ENCODE data around the gene CYP27B1. TPM values are rescaled to one million over a fixed set of nuclear protein-coding genes. Genes with fewer than 3 reads are reported as not detected.
"Not testable (repeated sequence)": the region's sequence is repeated elsewhere in the genome, so short reads cannot be mapped to it uniquely, and the experiment has no call there.

Gene CYP27B1
- total RNA-seq, 1 experiment from 2014 or later, result 4.7 TPM

GRCh38 chr12:57775563-57776246 lies 8.8 kb upstream of the CYP27B1 start:
- ChIA-PET POLR2A (ENCODE audit: low non-redundant PET) (interaction anchor here (0.8 kb wide), 1 partner anchor 9 kb away, joined by 8 read pairs; the partner anchor contains the start of gene CYP27B1), CTCF (no interaction called here)
- no peak overlapping the region for H3K4me3 ChIP-seq (ENCODE audit: low read depth, low read length, poor library complexity, severe bottlenecking)
- no peaks in the 10 kb centered on the region for H3K9me3 ChIP-seq (ENCODE audit: low read depth, low read length, poor library complexity, severe bottlenecking)
- H3K27me3 ChIP-seq (replicated peaks; ENCODE audit: insufficient read depth, low read depth, low read length, poor library complexity), result no peaks in the 10 kb centered on the region
- peaks cover 5% of the 10 kb centered on the region for H3K4me1 ChIP-seq (ENCODE audit: insufficient read depth, low read length, poor library complexity, severe bottlenecking)
- H3K36me3 ChIP-seq (ENCODE audit: insufficient read depth, low read length, poor library complexity, severe bottlenecking), result no peaks in the 10 kb centered on the region
- BruUV-seq (replicated peaks), result no TSS peak
- intact Hi-C loops (cut with micrococcal nuclease; ENCODE audit: unreplicated experiment), result no loop called here
- H3K27ac ChIP-seq (ENCODE audit: low read depth, low read length, poor library complexity, severe bottlenecking), result no peak overlapping the region
- TF ChIP-seq EZH2 (IDR thresholded peaks at IDR 0.05; ENCODE audit: borderline replicate concordance, low read depth, low read length, poor library complexity, severe bottlenecking) (no peak), CTCF (conservative IDR thresholded peaks at IDR 0.05; ENCODE audit: low read depth, low read length) (no peak)
- no peak for DNase-seq (ENCODE audit: low spot score)

DNA sequence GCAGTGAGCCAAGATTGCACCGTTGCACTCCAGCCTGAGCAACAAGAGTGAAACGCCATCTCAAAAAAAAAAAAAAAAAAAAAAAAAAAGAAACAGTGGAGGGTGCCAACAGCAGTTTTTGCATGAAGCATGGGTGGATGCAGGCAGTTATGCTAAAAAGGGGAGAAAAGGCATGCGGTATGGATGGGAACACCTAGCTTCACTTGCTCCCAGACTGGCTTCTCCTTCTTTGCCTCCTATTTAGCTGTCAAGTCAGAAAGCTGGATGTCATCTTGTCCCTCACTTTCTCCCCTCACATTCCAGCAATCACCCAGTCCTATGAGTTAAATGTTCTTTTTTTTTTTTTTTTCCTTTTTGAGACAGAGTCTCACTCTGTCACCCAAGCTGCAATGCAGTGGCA lies 8.2 kb upstream of the CYP27B1 start:
- Histone ChIP-seq H3K27ac (ENCODE audit: low read depth, low read length, poor library complexity, severe bottlenecking) (no peak overlapping the region), H3K27me3 (replicated peaks; ENCODE audit: insufficient read depth, low read depth, low read length, poor library complexity) (no peaks in the 10 kb centered on the region), H3K36me3 (ENCODE audit: insufficient read depth, low read length, poor library complexity, severe bottlenecking) (no peaks in the 10 kb centered on the region), H3K4me1 (ENCODE audit: insufficient read depth, low read length, poor library complexity, severe bottlenecking) (peaks cover 5% of the 10 kb centered on the region), H3K4me3 (ENCODE audit: low read depth, low read length, poor library complexity, severe bottlenecking) (no peak overlapping the region), H3K9me3 (ENCODE audit: low read depth, low read length, poor library complexity, severe bottlenecking) (no peaks in the 10 kb centered on the region)
- no TSS peak for BruUV-seq (replicated peaks)
- intact Hi-C loops (cut with micrococcal nuclease; ENCODE audit: unreplicated experiment), result no loop called here
- ChIA-PET CTCF (no interaction called here), POLR2A (ENCODE audit: low non-redundant PET) (interaction anchor here (0.8 kb wide), 1 partner anchor 8 kb away, joined by 8 read pairs; the partner anchor contains the start of gene CYP27B1)
- TF ChIP-seq EZH2 (IDR thresholded peaks at IDR 0.05; ENCODE audit: borderline replicate concordance, low read depth, low read length, poor library complexity, severe bottlenecking), result no peak
- TF ChIP-seq CTCF (conservative IDR thresholded peaks at IDR 0.05; ENCODE audit: low read depth, low read length), result no peak
- DNase-seq (ENCODE audit: low spot score), result no peak

- POLR2A ChIA-PET (ENCODE audit: low non-redundant PET); H3K27ac ChIP-seq (ENCODE audit: low read depth, low read length, poor library complexity, severe bottlenecking); CTCF ChIA-PET; H3K4me1 ChIP-seq (ENCODE audit: insufficient read depth, low read length, poor library complexity, severe bottlenecking); DNase-seq (ENCODE audit: low spot score); H3K36me3 ChIP-seq (ENCODE audit: insufficient read depth, low read length, poor library complexity, severe bottlenecking); BruUV-seq (replicated peaks); H3K9me3 ChIP-seq (ENCODE audit: low read depth, low read length, poor library complexity, severe bottlenecking); intact Hi-C loops (cut with micrococcal nuclease; ENCODE audit: unreplicated experiment); H3K4me3 ChIP-seq (ENCODE audit: low read depth, low read length, poor library complexity, severe bottlenecking); H3K27me3 ChIP-seq (replicated peaks; ENCODE audit: insufficient read depth, low read depth, low read length, poor library complexity): not testable (repeated sequence)
Observed at GRCh38 chr12:57774634-57775033, 7.8 kb upstream of the CYP27B1 start.
